ENCODE data around the gene NMUR2.

NMUR2 gene

GRCh38 chr5:152405145-152405544, at the start of gene NMUR2:
TSS of gene NMUR2 (minus strand) at chr5:152405279. CDS start at chr5:152405113, 166 bp downstream.
- no peak for DNase-seq (ENCODE audit: low read depth in 2 of 2)

DNA sequence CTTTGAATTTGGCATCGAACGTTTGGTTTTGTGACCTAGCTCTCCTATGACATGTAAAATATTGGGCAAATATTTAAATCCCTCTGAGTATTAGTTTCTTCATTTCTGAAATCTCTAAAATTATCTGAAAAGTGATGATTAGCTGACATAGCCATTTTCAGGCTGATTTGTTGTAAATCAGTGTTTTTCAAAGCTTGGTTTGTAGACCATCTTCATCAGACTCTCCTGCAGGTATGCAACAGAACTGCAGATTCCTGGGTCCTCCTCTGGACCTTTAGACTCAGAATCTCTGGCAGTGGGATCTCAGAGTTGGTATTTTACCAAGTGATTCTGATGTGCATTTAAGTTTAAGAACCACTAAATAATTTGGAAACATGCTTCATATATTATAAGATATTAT, 38.9 kb upstream of the NMUR2 start:
- DNase-seq (ENCODE audit: low read depth in 2 of 2): no peak

GRCh38 chr5:152439791-152440190, 34.7 kb upstream of the NMUR2 start:
- no peak for DNase-seq (ENCODE audit: low read depth in 2 of 2)

- DNase-seq (ENCODE audit: low read depth in 2 of 2): no peak
Measured at GRCh38 chr5:152437866-152438265, 32.8 kb upstream of the NMUR2 start.

DNA sequence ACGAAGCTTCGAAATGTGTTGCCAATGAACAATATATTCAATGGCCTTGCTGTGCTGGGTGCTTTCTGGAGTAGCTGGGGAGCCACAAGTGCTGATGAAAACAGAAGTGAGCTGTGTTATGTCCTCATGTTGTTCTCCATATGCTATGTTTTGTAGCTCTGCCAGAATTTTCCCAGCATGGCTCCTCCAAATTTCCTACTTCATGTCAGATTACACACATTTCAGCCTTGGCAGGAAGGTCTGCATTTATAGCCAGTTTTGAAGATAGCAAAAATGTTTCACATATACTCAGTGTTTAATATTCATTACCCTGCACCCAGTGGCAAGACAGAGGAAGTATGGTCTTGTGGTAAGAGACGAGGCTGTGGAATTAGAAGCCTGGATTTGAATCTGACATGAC, 22.6 kb upstream of the NMUR2 start:
- DNase-seq (ENCODE audit: low read depth in 2 of 2): no peak

GRCh38 chr5:152425083-152425482, 20.0 kb upstream of the NMUR2 start:
- DNase-seq (ENCODE audit: low read depth in 2 of 2): no peak

DNA sequence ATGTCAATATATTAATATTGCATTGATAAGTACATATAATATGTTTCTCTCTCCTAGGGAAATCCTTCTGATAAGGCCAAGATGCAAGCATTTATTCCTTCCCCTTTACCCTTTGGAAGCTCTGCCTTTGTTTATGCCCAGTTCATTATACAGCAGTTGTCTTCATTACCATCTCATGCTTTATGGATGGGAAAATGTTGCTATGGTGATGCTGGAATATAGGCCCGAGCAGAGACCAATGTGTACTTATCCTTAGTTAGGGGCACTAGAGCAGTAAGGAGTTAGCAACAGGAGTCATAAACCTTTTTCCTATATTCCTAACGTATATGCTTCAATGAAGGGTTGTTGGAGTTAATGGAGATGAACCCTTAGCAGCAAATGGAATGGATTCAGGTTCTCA, 19.4 kb upstream of the NMUR2 start:
- no peak for DNase-seq (ENCODE audit: low read depth in 2 of 2)

DNA sequence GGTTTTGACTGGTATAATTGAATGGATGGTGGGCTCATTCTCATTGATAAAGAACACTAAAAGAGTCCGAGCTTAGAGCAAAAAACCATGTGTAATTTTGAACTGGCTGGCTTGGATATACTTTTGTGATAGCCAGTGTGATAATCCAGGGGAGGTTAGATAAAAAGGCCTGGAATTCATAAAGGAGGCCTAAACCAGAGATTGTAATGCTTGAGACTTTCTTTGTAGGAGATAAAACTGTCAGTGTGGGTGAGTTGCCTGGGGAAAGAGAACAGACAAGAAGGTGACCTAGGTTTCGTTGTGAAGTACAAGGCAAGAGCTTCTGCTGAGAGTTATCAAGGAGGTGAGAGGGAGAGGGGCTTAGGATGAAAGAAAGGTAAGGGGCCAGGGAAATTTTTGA, 17.0 kb upstream of the NMUR2 start:
- no peak for DNase-seq (ENCODE audit: low read depth in 2 of 2)

DNA sequence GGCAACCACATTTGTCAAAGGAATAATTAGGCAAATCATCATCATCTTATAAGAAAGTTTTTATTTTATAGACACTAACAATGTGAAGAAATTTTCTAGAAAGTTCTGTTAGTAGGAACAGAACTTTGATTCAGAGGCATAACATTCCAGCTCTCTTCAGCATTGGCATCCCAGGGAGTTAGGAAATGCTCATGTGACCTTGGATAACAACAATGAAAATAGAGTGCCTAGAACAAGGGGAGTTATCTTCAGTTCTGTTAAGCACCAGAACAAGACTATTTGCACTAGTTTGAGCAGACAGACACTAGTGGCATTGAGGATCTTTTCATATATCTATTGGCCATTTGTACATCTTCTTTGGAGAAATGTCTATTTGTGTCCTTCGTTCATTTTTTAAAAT, 7.0 kb upstream of the NMUR2 start:
- DNase-seq (ENCODE audit: low read depth in 2 of 2): no peak

GRCh38 chr5:152406082-152406481, 1.0 kb upstream of the NMUR2 start:
- DNase-seq (ENCODE audit: low read depth in 2 of 2): no peak

DNA sequence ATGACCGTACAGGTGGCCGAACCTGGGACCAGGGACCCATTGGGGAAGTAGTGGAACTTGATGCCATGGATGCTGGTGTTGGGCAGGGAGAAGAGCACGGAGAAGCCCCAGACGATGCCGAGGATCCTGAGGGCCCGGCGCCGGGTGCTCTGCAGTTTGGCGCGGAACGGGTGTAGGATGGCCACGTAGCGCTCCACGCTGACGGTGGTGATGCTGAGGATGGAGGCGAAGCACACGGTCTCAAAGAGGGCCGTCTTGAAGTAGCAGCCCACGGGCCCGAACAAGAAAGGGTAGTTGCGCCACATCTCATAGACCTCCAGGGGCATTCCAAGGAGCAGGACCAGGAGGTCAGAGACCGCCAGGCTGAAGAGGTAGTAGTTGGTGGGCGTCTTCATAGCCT, 585 bp downstream of the NMUR2 start:
- DNase-seq (ENCODE audit: low read depth in 2 of 2): no peak

DNA sequence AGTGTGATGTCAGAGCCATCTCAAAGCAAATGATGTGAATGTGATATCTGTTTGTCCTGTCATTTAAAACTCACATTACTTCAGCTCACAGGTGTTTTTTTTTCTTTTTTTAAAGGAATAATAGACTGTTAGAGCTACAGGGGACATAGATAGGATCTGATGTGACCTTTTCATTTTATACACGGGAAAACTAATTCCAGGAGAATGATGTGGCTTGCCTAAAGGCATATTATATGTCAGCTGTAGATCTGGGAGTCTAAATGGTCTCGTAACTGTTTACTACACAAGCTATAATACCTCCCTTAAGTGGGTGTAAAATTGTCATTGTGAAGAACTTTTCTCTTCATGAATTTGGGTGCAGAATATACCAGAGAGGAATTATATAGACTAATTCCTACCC, 2.0 kb downstream of the NMUR2 start:
- no peak for DNase-seq (ENCODE audit: low read depth in 2 of 2)

DNA sequence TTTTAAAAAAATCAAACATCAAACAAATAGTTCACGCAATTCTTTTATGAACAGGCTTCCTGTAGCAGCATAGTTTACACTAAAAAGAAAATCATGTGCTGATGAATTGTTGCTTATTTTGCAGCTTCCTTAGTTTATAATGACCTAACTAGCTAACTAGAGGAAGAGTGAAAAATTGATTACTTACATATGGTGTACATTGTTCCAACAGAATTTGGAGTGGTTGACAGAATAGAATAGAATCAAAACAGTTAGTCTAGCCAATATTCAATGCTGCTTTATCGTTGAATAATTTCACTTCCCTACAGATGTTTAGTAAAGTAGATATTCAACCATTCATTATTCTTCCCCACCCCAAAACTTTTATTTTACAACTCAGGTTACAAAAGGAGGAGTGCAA, 4.2 kb downstream of the NMUR2 start:
- no peak for DNase-seq (ENCODE audit: low read depth in 2 of 2)

DNA sequence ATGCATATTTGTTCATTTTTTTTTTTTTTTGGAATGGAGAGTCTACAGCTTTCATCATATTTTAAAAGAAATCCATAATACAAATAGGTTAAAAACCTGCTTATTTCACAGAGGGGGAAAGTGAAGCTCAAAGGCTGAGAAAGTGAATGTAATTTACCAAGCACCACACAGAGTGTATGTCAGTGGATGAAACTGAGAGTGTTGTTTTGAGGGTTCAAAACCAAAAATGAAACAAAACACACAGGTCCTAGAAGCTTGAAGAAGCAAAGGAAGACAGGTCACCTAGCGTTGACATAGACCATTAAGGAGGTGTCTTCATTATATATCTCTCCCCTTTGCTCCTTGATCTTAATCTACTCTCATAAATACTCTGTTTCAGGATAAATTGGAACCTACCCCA, 7.5 kb downstream of the NMUR2 start:
- no peak for DNase-seq (ENCODE audit: low read depth in 2 of 2)

DNA sequence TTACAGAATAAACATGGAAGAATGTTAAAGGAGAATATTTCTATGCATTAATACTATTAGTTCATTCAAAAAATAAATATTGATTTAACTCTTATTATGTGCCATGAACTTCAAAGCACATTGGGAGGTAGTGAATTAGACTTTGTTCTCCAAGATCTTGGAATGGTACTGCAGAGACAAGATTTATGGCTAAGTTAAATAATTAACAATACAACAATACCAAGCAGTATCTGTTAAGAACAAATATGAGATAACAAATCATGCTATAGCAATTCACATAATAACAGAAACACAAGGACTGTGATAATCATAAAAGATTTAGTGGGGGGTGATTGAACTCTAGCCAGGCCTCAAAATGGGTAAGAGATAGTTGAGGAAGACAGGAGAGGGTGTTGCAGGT, 11.6 kb downstream of the NMUR2 start:
- no peak for DNase-seq (ENCODE audit: low read depth in 2 of 2)

DNA sequence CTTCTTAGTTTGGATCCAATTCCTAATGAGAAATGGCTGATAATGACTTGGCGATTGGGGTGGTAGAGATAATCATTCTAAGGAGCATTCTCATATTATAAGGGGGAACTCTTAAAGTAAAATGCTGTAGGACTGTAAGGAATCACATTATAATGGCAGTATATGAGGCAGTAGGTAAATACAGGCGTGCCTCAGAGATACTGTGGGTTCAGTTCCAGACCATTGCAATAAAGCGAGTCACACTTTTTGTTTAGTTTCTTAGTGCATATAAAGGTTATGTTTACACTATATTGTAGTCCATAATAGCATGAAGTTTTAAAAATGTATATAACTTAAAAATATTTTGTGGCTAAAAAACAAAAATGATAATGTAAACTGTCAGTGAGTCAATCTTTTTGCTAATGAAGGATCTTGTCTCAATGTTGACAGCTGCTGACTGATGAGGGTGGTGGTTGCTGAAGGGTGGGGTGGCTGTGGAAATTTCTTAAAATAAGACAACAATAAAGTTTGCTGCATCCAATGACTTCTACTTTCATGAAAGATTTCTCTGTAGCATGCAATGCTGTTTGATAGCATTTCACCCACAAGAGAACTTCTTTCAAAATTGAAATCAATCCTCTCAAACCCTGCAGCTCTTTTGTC, 15.8 kb downstream of the NMUR2 start:
- no peak for DNase-seq (ENCODE audit: low read depth in 2 of 2)

DNA sequence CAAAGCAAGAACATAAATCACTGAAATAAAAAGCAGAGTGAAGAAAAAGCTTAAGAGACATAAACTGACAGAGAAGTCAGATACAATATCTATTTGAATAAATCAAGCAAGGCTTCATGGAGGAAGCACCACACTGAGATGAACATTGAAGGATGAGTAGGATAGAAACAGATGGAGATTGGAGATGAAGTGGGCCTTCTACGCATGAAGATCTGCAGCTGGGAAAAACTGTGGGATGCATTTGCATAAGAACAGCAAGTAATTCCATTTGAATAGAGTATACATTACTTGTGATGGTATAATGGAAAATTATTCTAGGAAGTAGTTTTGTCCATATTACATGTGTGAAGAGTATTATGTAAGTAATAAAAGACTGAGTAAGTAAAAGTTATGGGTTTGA, 16.5 kb downstream of the NMUR2 start:
- no peak for DNase-seq (ENCODE audit: low read depth in 2 of 2)

- no peak for DNase-seq (ENCODE audit: low read depth in 2 of 2)
Measured at GRCh38 chr5:152380415-152381123, 24.5 kb downstream of the NMUR2 start.

GRCh38 chr5:152379331-152379730, 25.7 kb downstream of the NMUR2 start:
- DNase-seq (ENCODE audit: low read depth in 2 of 2): no peak

DNA sequence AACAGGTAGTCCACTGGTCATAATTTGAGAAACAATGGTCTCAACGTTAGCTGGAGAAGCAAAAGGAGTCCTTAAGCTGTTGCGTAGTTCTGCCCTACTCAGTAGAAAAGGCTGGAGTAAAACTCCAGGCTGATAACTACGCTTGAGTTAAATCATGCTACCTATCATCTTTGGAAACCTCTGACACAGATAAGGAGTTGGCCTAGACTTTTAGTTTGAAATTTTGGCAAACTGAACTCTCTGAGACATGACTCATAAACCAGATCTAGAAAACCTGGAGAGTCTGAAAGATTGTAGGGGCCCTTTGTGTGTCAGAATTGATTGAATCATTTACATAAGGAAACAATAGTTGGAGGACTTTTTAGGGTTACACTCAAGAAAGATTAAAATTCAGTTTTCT, 26.3 kb downstream of the NMUR2 start:
- DNase-seq (ENCODE audit: low read depth in 2 of 2): no peak

DNA sequence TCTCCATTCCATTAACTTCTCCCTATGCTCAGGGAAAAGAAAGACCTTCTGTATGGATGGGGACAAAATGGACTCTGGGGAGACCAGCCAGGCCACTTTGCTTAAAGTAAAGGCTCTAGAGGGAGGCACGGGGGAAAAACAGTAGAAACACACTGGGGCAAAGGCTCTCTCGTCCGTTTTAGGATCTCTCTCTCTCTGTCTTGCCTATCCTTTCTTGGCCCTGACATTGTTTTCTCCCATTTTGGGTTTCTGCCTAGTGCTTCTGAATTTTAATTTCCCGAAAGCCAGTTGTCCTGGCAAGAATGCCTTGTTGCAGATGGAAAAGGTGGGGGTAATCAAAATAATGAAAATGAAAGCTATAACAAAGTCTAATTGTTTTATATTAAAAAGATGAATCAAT, 28.2 kb downstream of the NMUR2 start:
- DNase-seq (ENCODE audit: low read depth in 2 of 2): no peak

DNA sequence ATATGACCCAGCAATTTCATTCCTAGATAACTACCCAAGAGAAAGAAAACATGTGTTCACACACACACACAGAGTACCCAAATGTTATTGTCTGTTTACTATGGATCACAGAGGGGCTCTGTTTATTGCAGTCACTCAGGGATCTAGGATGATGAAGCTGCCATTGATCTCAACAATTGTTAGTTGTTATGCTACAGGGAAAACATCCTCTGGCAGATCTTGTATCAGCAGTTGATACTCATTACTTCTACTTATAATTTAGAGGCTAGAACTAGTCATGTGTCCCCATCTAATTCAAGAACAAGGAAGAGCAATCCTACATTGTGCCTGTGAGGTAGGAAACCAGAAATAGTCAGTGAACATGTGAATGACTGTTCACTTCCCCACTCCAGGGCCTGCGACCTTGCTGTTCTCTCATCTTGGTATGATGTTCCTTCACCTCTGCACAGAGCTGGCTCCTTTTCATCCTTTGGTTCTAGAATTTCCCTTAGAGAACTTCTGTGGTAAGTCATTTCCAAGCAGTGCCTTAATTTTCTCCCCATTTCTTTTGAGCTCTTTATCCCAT, 30.3 kb downstream of the NMUR2 start:
- DNase-seq (ENCODE audit: low read depth in 2 of 2): no peak

GRCh38 chr5:152372875-152373274, 32.2 kb downstream of the NMUR2 start:
- no peak for DNase-seq (ENCODE audit: low read depth in 2 of 2)

DNA sequence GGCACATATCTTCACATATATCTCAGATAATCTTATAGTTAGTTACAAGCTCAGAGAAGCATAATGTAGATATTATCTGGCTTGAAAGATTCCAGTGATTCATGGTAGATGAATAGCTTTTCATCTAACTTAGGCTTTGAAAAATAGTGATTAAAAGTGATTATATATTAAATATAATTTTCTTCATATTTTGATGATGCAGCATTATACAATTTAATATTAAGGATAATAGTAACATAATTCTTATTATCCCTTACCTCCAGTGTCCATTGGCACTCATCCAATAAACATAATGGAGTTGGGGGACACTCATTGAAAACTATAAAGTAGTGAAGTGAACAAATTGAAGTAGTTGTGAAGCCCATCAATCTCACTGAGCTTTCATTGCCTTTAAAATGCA, 35.8 kb downstream of the NMUR2 start:
- no peak for DNase-seq (ENCODE audit: low read depth in 2 of 2)

Measured in stimulated activated CD4-positive, alpha-beta T cell treated with anti-CD3 and anti-CD28 coated beads, Interleukin-4, amount 100 ng/mL, for 48 hours (primary cell).